NB4 (cell line): Measurements from ENCODE around the gene PLXNC1.

Source experiments
- POLR2A ChIP-seq: IDR thresholded peaks from 2 replicates; pipeline ENCODE4 v1.6.1; 2011; ENCODE audit warnings: mild to moderate bottlenecking; ENCODE audit not compliant: insufficient read length; ENCODE audit errors: extremely low read depth
- TF ChIP-seq, protein P1 (sequence below): IDR thresholded peaks from one replicate; pipeline ENCODE4 v1.5.1; 2012; ENCODE audit warnings: low read depth, low read length

DNA sequence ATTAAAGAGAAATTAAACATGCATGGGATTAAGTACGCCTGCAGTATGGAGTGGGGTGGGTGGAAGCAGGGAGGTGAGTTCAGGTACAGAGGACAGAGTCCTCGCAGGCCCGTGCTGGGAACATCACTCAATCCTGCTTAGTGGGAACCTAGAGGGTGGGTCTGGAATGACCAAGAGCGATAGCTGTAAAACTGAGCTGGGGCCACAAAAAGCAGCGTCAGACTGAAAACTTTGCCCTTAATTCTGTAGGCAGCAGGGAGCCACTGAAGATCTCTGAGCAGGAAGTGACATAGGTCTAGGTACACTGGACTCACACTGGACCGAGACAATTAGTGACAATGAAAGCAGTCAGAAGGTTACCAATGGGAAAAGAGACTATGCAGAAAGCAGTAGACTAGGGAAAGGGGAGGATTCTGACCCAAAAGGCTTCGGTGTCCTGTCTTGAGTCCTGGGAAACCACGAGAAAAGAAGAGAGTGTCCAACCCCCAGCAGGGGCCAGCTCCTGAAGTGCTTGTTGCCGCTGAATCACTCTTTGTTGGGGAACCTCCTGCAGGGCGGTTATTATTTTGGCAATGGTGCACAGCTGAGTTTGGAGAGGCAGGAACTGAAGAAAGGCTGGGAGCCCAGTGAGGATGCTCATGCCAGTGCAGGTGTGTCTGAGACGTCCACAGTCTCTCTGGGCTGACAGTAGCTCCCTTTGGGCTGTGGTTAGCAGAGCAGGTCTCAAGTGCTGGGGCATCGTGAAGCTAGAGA, 97.4 kb downstream of the PLXNC1 start:
- TF ChIP-seq, protein P1, sequence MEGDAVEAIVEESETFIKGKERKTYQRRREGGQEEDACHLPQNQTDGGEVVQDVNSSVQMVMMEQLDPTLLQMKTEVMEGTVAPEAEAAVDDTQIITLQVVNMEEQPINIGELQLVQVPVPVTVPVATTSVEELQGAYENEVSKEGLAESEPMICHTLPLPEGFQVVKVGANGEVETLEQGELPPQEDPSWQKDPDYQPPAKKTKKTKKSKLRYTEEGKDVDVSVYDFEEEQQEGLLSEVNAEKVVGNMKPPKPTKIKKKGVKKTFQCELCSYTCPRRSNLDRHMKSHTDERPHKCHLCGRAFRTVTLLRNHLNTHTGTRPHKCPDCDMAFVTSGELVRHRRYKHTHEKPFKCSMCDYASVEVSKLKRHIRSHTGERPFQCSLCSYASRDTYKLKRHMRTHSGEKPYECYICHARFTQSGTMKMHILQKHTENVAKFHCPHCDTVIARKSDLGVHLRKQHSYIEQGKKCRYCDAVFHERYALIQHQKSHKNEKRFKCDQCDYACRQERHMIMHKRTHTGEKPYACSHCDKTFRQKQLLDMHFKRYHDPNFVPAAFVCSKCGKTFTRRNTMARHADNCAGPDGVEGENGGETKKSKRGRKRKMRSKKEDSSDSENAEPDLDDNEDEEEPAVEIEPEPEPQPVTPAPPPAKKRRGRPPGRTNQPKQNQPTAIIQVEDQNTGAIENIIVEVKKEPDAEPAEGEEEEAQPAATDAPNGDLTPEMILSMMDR: no peak
- no peak for TF ChIP-seq POLR2A
